ENCODE measurements around the gene TUBB4B.

Gene TUBB4B

DNA sequence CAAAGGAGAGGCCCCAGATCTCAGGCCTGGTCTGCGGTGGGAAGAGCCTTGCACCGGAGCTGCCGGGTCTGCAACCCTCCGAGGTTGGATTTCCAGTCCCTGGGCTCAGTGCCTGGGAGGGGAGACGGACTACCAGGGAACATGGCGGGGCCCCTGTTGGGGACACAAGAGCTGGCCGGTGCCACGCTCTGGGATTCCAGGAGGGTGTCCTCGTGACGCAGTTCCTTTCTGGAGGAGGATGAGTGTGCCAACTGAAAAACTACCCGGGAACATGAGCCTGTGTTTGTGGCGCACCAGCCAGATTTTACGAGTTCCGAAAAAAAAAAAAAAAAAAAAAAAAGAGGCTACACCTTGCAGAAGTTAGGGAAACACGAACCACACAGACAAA lies 52.0 kb downstream of the TUBB4B start:
- DNase-seq (ENCODE audit: low read depth in 3 of 3) = no peak

Data from stimulated activated CD4-positive, alpha-beta T cell treated with anti-CD3 and anti-CD28 coated beads, TNF-alpha, amount 100 ng/mL, for 4 hours (primary cell).